Esophagus muscularis mucosa (tissue), 4 donors: ENCODE data around the gene PROP1. TPM values are rescaled to one million over a fixed set of nuclear protein-coding genes. Genes with fewer than 3 reads are reported as not detected.
"Not testable (repeated sequence)": the region's sequence is repeated elsewhere in the genome, so short reads cannot be mapped to it uniquely, and the experiment has no call there.

Experiments used
- DNase-seq: peaks from one replicate; pipeline ENCODE4 v3.0.0-alpha.2; 2017; ENCODE audit errors: extremely low spot score
- H3K27ac ChIP-seq, 4 donors: fragments of 200-600 bp; sonication (generic); replicated peaks in 1 of 4; 1 replicate in 3 of 4; 2 replicates in 1 of 4; pipeline ENCODE4 v1.5.1; 2016 to 2019; ENCODE audit warnings: mild to moderate bottlenecking in 1 of 4
- H3K27me3 ChIP-seq, 4 donors: fragments of 200-600 bp; sonication (generic); one replicate each; pipeline versions ENCODE4 v1.5.1 to v1.6.0; 2016 to 2019
- H3K36me3 ChIP-seq, 4 donors: fragments of 200-600 bp; sonication (generic); one replicate each; pipeline ENCODE4 v1.5.1; 2016 to 2019
- H3K4me1 ChIP-seq, 4 donors: fragments of 200-600 bp; sonication (generic); one replicate each; pipeline ENCODE4 v1.5.1; 2016 to 2019
- H3K4me3 ChIP-seq, 4 donors: fragments of 200-600 bp; sonication (generic); 1 replicate in 2 of 4; 2 replicates in 2 of 4; pipeline ENCODE4 v1.5.1; 2016 to 2019; ENCODE audit warnings: mild to moderate bottlenecking in 4 of 4, moderate library complexity in 1 of 4
- H3K9me3 ChIP-seq, 4 donors: fragments of 200-600 bp; sonication (generic); 1 replicate in 3 of 4; 2 replicates in 1 of 4; pipeline ENCODE4 v1.5.1; 2016 to 2019
- WGBS: methylation state at CpG from one replicate; pipeline ENCODE4 v1.1.5; 2018; 5-methylcytosine and 5-hydroxymethylcytosine counted together
- intact Hi-C: fragments of 100-400 bp; cut with DNase I; formaldehyde crosslinking; loops from one replicate; pipeline ENCODE4 v1.15.1; 2023
- total RNA-seq, 4 donors: library from RNA; depleted of rRNA; stranded (reverse); fragments of >200 nt; gene quantifications; one replicate each; pipeline versions ENCODE4 v1.1.0 to v1.2.1, GENCODE V29; 2016

PROP1 gene
- total RNA-seq, 4 donors from 2014 or later, result not detected

- DNase-seq, H3K4me1 ChIP-seq, H3K27ac ChIP-seq, H3K9me3 ChIP-seq, H3K36me3 ChIP-seq, intact Hi-C loops, H3K4me3 ChIP-seq: not testable (repeated sequence)
- H3K27me3 ChIP-seq, result peaks cover 0 to 13% (median 0%) of the 10 kb centered on the region in 4 donors
- WGBS, result 98% methylated on average over 13 of the region's 13 CpGs
Observed at GRCh38 chr5:177945145-177945544, 50.9 kb downstream of the PROP1 start.

- H3K27ac ChIP-seq, H3K9me3 ChIP-seq, H3K36me3 ChIP-seq, H3K4me1 ChIP-seq, intact Hi-C loops, DNase-seq: not testable (repeated sequence)
- peaks cover 0 to 18% (median 0%) of the 10 kb centered on the region in 4 donors for H3K27me3 ChIP-seq
- WGBS, result 40% methylated on average over 1 of the region's 66 CpGs
- peak overlapping the region; percentile 39 to 57 (median 46) for H3K4me3 ChIP-seq
Observed at GRCh38 chr5:177943805-177944736, 52.0 kb downstream of the PROP1 start.

- H3K9me3 ChIP-seq, H3K36me3 ChIP-seq, H3K4me3 ChIP-seq, H3K4me1 ChIP-seq, H3K27ac ChIP-seq, DNase-seq, intact Hi-C loops: not testable (repeated sequence)
- WGBS, result 70% methylated on average over 2 of the region's 3 CpGs
- H3K27me3 ChIP-seq, result peaks cover 0 to 28% (median 0%) of the 10 kb centered on the region in 4 donors
Observed at GRCh38 chr5:177942896-177943295, 53.1 kb downstream of the PROP1 start.

Other genes with a start within 250 kb of the PROP1 start
- 1 to 10 TPM in 3 of 4 donors, under 1 TPM in 1; 0.83 to 7.8 (median 2.4) TPM for gene FAM153A, start 213.3 kb downstream of the PROP1 start, total RNA-seq
- 1 to 10 TPM; 1.7 to 4.3 (median 2.2) TPM for gene N4BP3, start 117.3 kb upstream of the PROP1 start, total RNA-seq
- 10 to 100 TPM; 43.2 to 53.9 (median 45.4) TPM for gene RMND5B, start 134.8 kb upstream of the PROP1 start, total RNA-seq
- gene NHP2, start 157.6 kb upstream of the PROP1 start, total RNA-seq, result 100 to 1,000 TPM; 109 to 215 (median 162) TPM
- gene GMCL2, start 191.1 kb upstream of the PROP1 start, total RNA-seq, result not detected
- gene HNRNPAB, start 208.3 kb upstream of the PROP1 start, total RNA-seq, result 100 to 1,000 TPM in 3 of 4 donors, 10 to 100 TPM in 1; 98.4 to 135 (median 104) TPM
- gene PHYKPL, start 236.6 kb upstream of the PROP1 start, total RNA-seq, result 10 to 100 TPM; 27.4 to 45.1 (median 37.5) TPM